Heart left ventricle (tissue), 16 donors: Measurements from ENCODE around the gene ERBB2. TPM values are rescaled to one million over a fixed set of nuclear protein-coding genes. Genes with fewer than 3 reads are reported as not detected.
A peak's percentile ranks its signal among the peaks of the same experiment; 100 is the strongest.
"Not testable (repeated sequence)": the region's sequence is repeated elsewhere in the genome, so short reads cannot be mapped to it uniquely, and the experiment has no call there.

ENCODE experiments used
- ATAC-seq, 4 donors: fragments of 200-7000 bp; cut with Tn5 transposase; one replicate each; pipeline ENCODE4 v1.9.1; 2020 to 2022; ENCODE audit warnings: moderate library complexity in 4 of 4, mild to moderate bottlenecking in 3 of 4, moderate number of reproducible peaks in 1 of 4
- DNase-seq, 5 donors: peaks; one replicate each; pipeline ENCODE4 v3.0.0-alpha.2; 2020
- H3K27ac ChIP-seq, 12 donors: fragments of 200-600 bp; sonication (generic) in 4 of 12; one replicate each; pipeline versions ENCODE4 v1.5.0 to v1.8.0; 2016 to 2022; ENCODE audit warnings: mild to moderate bottlenecking in 2 of 12
- H3K27me3 ChIP-seq, 9 donors: fragments of 200-600 bp; sonication (generic) in 2 of 9; one replicate each; pipeline versions ENCODE4 v1.5.1 to v1.8.0; 2016 to 2022; ENCODE audit warnings: mild to moderate bottlenecking in 3 of 9
- H3K36me3 ChIP-seq, 9 donors: fragments of 200-600 bp; sonication (generic) in 2 of 9; one replicate each; pipeline versions ENCODE4 v1.5.0 to v1.8.0; 2018 to 2022; ENCODE audit warnings: mild to moderate bottlenecking in 2 of 9
- H3K4me1 ChIP-seq, 12 donors: fragments of 200-600 bp; sonication (generic) in 4 of 12; one replicate each; pipeline versions ENCODE4 v1.5.0 to v1.8.0; 2016 to 2022; ENCODE audit warnings: mild to moderate bottlenecking in 3 of 12
- H3K4me3 ChIP-seq, 12 donors: fragments of 200-600 bp; sonication (generic) in 4 of 12; one replicate each; pipeline versions ENCODE4 v1.5.0 to v1.8.0; 2017 to 2022; ENCODE audit warnings: mild to moderate bottlenecking in 9 of 12, moderate library complexity in 4 of 12
- H3K9me3 ChIP-seq, 12 donors: fragments of 200-600 bp; sonication (generic) in 4 of 12; one replicate each; pipeline versions ENCODE4 v1.5.0 to v1.8.0; 2016 to 2022; ENCODE audit warnings: mild to moderate bottlenecking in 1 of 12
- CTCF ChIP-seq, 12 donors: fragments of 200-600 bp; sonication (generic) in 4 of 12; IDR thresholded peaks; one replicate each; pipeline versions ENCODE4 v1.5.0 to v1.8.0; 2018 to 2022; ENCODE audit warnings: antibody characterized with exemption in 12 of 12, mild to moderate bottlenecking in 5 of 12
- POLR2A ChIP-seq, 2 donors: fragments of 450-650 bp; IDR thresholded peaks; one replicate each; pipeline ENCODE4 v1.6.1; 2017; ENCODE audit warnings: antibody characterized with exemption in 2 of 2, mild to moderate bottlenecking in 2 of 2, moderate library complexity in 2 of 2
- WGBS, 4 donors: extraction: QIAGEN DNeasy Blood & Tissue Kit in 2 of 4; methylation state at CpG; one replicate each; pipeline versions ENCODE4 v1.1.5 to v1.1.7; 2013 to 2018; 5-methylcytosine and 5-hydroxymethylcytosine counted together
- intact Hi-C, 10 donors: fragments of 100-400 bp; cut with DNase I; formaldehyde crosslinking; loops; one replicate each; pipeline versions ENCODE4 v1.11.1 to v1.14.2; 2022
- polyA plus RNA-seq, 2 donors: library from polyadenylated mRNA; stranded (reverse); fragments of 200-250 nt; gene quantifications; one replicate each; pipeline ENCODE4 v1.2.3, GENCODE V29; 2013
- total RNA-seq, 9 donors: library from RNA; depleted of rRNA in 2 of 9; stranded (reverse); fragments of >200 nt in 2 of 9; fragmentation: NEBNext Ultra II Directional in 3 of 9; extraction: Animal tissue kit (Norgen Biotek cat#: 25700) in 3 of 9; gene quantifications; one replicate each; pipeline versions ENCODE4 v1.1.0 to v1.2.4, GENCODE V29; 2016 to 2023
- donor health status: ischemic (EF 13 %, LVEDD 7.1; RV severe dilation, severe dysfunction).
- donor health status: healthy with polysubstance abuse.
- donor health status: DM: no; HTN: yes; CAD: no.
- donor health status: DM: no; HTN: no; CAD: no.
- donor health status: ischemic (EF 25% LVEDD 6.9; RV normal size, moderate dysfunction).
- donor health status: ischemic (EF 25% LVEDD 5.7; RV mildly dilated, moderate dysfunction).
- donor health status: healthy.
- donor health status: DM: yes; HTN: yes; CAD: no.
- donor health status: ischemic (EF 35%, LVEDD 5.7; RV mildly dilated, moderate dysfunction).
- donor health status: nonischemic (EF 11% LVEDD 7.7; RV severe dilation, severe dysfunction).
- donor health status: DM: yes; HTN: yes; CAD: no.
- donor health status: PGD.
- donor health status: ischemic (EF 29% LVEDD 5.4; RV normal size, mild dysfunction).
- donor health status: nonischemic (EF 23%, LVEDD 6.1; RV moderate dilation, normal function).

Gene ERBB2
- total and polyA plus RNA-seq, 11 donors: 29.7 to 95.1 (median 77.4) TPM

- DNase-seq (peak in 1 of 5 donors; percentile 47), ATAC-seq (peak in 3 of 4 donors; percentile 10 to 28 (median 11))
- Histone ChIP-seq H3K9me3 (no peaks in the 10 kb centered on the region), H3K36me3 (peaks cover 0 to 90% (median 68%) of the 10 kb centered on the region in 9 donors), H3K27me3 (no peaks in the 10 kb centered on the region), H3K4me3 (no peak overlapping the region), H3K27ac (no peak overlapping the region), H3K4me1 (no peaks in the 10 kb centered on the region)
- no peak for TF ChIP-seq POLR2A (IDR thresholded peaks at IDR 0.05)
- TF ChIP-seq CTCF (IDR thresholded peaks at IDR 0.05): no peak
- intact Hi-C loops: no loop called here
- WGBS, 4 donors: 81 to 86% (median 82%) methylated on average over 34 of the region's 34 CpGs
Measured at GRCh38 chr17:39722965-39723848, 23.3 kb downstream of the ERBB2 start.

GRCh38 chr17:39724731-39725130 is 24.9 kb downstream of the ERBB2 start:
- peaks cover 0 to 86% (median 57%) of the 10 kb centered on the region in 9 donors for H3K36me3 ChIP-seq
- DNase-seq (no peak), ATAC-seq (no peak)
- H3K27me3 ChIP-seq: no peaks in the 10 kb centered on the region
- no peak overlapping the region for H3K4me3 ChIP-seq
- 93 to 100% (median 95%) methylated on average over 6 to 13 of the region's 13 CpGs for WGBS, 4 donors
- intact Hi-C loops: loop anchor here in 1 of 10 donors (5.0 kb wide), 1 partner anchor 37 kb away; the partner anchor contains the start of gene PGAP3
- H3K27ac ChIP-seq: no peak overlapping the region
- H3K4me1 ChIP-seq: peaks cover 0 to 11% (median 5%) of the 10 kb centered on the region in 12 donors
- no peaks in the 10 kb centered on the region for H3K9me3 ChIP-seq
- TF ChIP-seq CTCF (IDR thresholded peaks at IDR 0.05) (no peak), POLR2A (IDR thresholded peaks at IDR 0.05) (no peak)

GRCh38 chr17:39725923-39726322 is 26.1 kb downstream of the ERBB2 start:
- not testable (repeated sequence) for DNase-seq, ATAC-seq, H3K9me3 ChIP-seq, H3K27ac ChIP-seq, H3K27me3 ChIP-seq, H3K4me3 ChIP-seq
- WGBS, 4 donors: 97 to 100% (median 100%) methylated on average over 1 of the region's 1 CpG
- H3K4me1 ChIP-seq: peaks cover 0 to 19% (median 8%) of the 10 kb centered on the region in 12 donors
- intact Hi-C loops: loop anchor here in 1 of 10 donors (5.0 kb wide), 1 partner anchor 39 kb away; the partner anchor contains the start of gene PGAP3
- H3K36me3 ChIP-seq: peaks cover 0 to 76% (median 55%) of the 10 kb centered on the region in 9 donors

- intact Hi-C loops: loop anchor here in 1 of 10 donors (5.0 kb wide), 1 partner anchor 39 kb away; the partner anchor contains the start of gene PGAP3
- Histone ChIP-seq H3K27ac (no peak overlapping the region), H3K27me3 (no peaks in the 10 kb centered on the region), H3K36me3 (peaks cover 0 to 72% (median 52%) of the 10 kb centered on the region in 9 donors), H3K4me3 (no peak overlapping the region), H3K4me1 (peaks cover 0 to 19% (median 8%) of the 10 kb centered on the region in 12 donors), H3K9me3 (no peaks in the 10 kb centered on the region)
- TF ChIP-seq CTCF (IDR thresholded peaks at IDR 0.05) (no peak), POLR2A (IDR thresholded peaks at IDR 0.05) (no peak)
- 84 to 98% (median 88%) methylated on average over 8 to 9 of the region's 9 CpGs for WGBS, 4 donors
- ATAC-seq (no peak), DNase-seq (no peak)
Measured at GRCh38 chr17:39726617-39727016, 26.8 kb downstream of the ERBB2 start.
